Common myeloid progenitor, CD34-positive (primary cell): ENCODE results near the gene GRAMD1B.

Experiments used
- CTCF ChIA-PET: fragments of 350-600 bp; sonication (Branson Sonifier 250); formaldehyde crosslinking; loops from one replicate; lab custom pipeline; 2021; ENCODE audit warnings: antibody characterized with exemption; lab: Charles Lee
- POLR2A ChIA-PET: fragments of 350-600 bp; sonication (Branson Sonifier 250); formaldehyde crosslinking; loops from one replicate; lab custom pipeline; 2021; ENCODE audit warnings: antibody characterized with exemption; lab: Charles Lee
- DNase-seq, 3 donors: peaks; one replicate each; pipeline versions ENCODE4 v3.0.0 to v3.0.0-alpha.2; 2013
- H3K27ac ChIP-seq, 2 experiments: 1 replicate in 1 of 2; 2 replicates in 1 of 2; pipeline ENCODE4 v1.7.0; 2013; ENCODE audit warnings: inconsistent platforms in 2 of 2, low read length in 2 of 2, mild to moderate bottlenecking in 2 of 2, low read depth in 1 of 2, moderate library complexity in 1 of 2; ENCODE audit not compliant: severe bottlenecking in 2 of 2, insufficient read depth in 1 of 2, poor library complexity in 1 of 2
- H3K27me3 ChIP-seq, 5 experiments: replicated peaks in 2 of 5; 1 replicate in 3 of 5; 2 replicates in 2 of 5; pipeline versions ENCODE4 v1.6.1 to v1.7.0; 2013; ENCODE audit warnings: low read length in 4 of 5, mild to moderate bottlenecking in 2 of 5, moderate library complexity in 2 of 5, inconsistent platforms in 1 of 5; ENCODE audit not compliant: insufficient read depth in 5 of 5, control insufficient read depth in 4 of 5
- H3K36me3 ChIP-seq, 4 experiments: 1 replicate in 2 of 4; 2 replicates in 2 of 4; pipeline versions ENCODE4 v1.6.1 to v1.7.0; 2013; ENCODE audit warnings: low read length in 3 of 4, control low read depth in 1 of 4, mild to moderate bottlenecking in 1 of 4; ENCODE audit not compliant: control insufficient read depth in 4 of 4, insufficient read depth in 4 of 4
- H3K4me1 ChIP-seq, 4 experiments: 1 replicate in 3 of 4; 2 replicates in 1 of 4; pipeline versions ENCODE4 v1.6.1 to v1.7.1; 2013; ENCODE audit warnings: low read length in 3 of 4, mild to moderate bottlenecking in 3 of 4, control low read depth in 1 of 4, inconsistent platforms in 1 of 4, moderate library complexity in 1 of 4; ENCODE audit not compliant: control insufficient read depth in 4 of 4, insufficient read depth in 4 of 4; ENCODE audit errors: control extremely low read depth in 1 of 4
- H3K4me3 ChIP-seq, 7 experiments: 1 replicate in 4 of 7; 2 replicates in 3 of 7; pipeline versions ENCODE4 v1.5.1 to v1.7.0; 2013; ENCODE audit warnings: mild to moderate bottlenecking in 7 of 7, low read length in 6 of 7, moderate library complexity in 6 of 7, inconsistent platforms in 2 of 7, low read depth in 2 of 7, control low read depth in 1 of 7; ENCODE audit not compliant: insufficient read depth in 4 of 7, control insufficient read depth in 1 of 7; ENCODE audit errors: extremely low read depth in 1 of 7
- H3K9me3 ChIP-seq, 5 experiments: 1 replicate in 4 of 5; 2 replicates in 1 of 5; pipeline versions ENCODE4 v1.6.1 to v1.7.1; 2013; ENCODE audit warnings: low read length in 4 of 5, mild to moderate bottlenecking in 2 of 5, inconsistent platforms in 1 of 5, low read depth in 1 of 5, moderate library complexity in 1 of 5; ENCODE audit not compliant: control insufficient read depth in 4 of 5, insufficient read depth in 2 of 5; ENCODE audit errors: control extremely low read depth in 1 of 5
- WGBS: methylation state at CpG from one replicate; pipeline ENCODE4 v1.1.5; 2013; ENCODE audit not compliant: insufficient coverage; 5-methylcytosine and 5-hydroxymethylcytosine counted together

GRAMD1B gene

DNA sequence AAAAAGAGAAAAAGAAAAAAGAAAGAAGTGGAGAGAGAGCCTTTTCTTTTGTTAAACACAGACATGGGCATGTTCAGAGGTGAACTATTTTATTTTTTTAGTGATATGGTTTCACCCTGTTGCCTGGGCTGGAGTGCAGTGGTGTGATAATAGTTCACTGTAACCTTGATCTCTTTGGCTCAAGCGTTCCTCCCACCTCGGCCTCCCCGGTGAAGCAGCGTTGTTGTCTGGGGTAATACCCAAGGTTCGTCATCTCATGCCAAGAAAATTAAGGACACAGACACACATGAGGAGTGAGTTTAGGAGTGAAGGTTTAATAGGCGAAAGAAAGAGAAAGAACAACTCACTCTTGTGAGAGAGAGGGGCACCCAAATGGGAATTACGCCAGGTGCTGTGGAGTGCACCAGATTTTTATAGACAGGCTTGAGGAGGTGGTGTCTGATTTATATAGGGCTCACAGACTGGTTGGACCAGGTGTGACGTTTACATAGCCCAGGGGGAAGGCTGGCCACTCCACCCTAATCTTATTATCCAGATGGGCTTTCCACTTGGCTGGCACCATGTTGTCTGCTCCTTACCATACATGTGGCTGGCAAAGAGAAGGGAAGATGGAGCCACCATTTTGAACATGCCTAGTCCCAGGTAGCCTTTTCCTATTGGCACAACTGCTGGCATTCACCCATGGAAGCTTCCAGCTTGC, 42.3 kb downstream of the GRAMD1B start:
- H3K27me3 ChIP-seq: no peaks in the 10 kb centered on the region
- peaks cover 0 to 15% (median under 1%) of the 10 kb centered on the region in 4 experiments for H3K4me1 ChIP-seq
- H3K36me3 ChIP-seq: no peaks in the 10 kb centered on the region
- ChIA-PET POLR2A (no interaction called here), CTCF (interaction anchor here (1.0 to 9.9 kb wide), 6 partner anchors 11 to 65 kb away, joined by 3 to 190 read pairs (median 3); no protein-coding TSS in a partner anchor)
- WGBS: 100% methylated on average over 8 of the region's 8 CpGs
- H3K4me3 ChIP-seq: no peak overlapping the region
- DNase-seq: no peak
- H3K27ac ChIP-seq: no peak overlapping the region
- H3K9me3 ChIP-seq: no peaks in the 10 kb centered on the region

- H3K27me3 ChIP-seq: no peaks in the 10 kb centered on the region
- H3K4me1 ChIP-seq: peaks cover 4 to 25% (median 7%) of the 10 kb centered on the region in 4 experiments
- CTCF ChIA-PET: interaction anchor here (1.0 to 9.9 kb wide), 7 partner anchors 9 to 83 kb away, joined by 3 to 190 read pairs (median 4); no protein-coding TSS in a partner anchor
- no peak for DNase-seq
- H3K27ac ChIP-seq: no peak overlapping the region
- no peaks in the 10 kb centered on the region for H3K9me3 ChIP-seq
- POLR2A ChIA-PET: no interaction called here
- no peak overlapping the region for H3K4me3 ChIP-seq
- H3K36me3 ChIP-seq: no peaks in the 10 kb centered on the region
- WGBS: no CpG with 5 or more reads among the region's 3 CpGs
Observed at GRCh38 chr11:123473941-123474677, 44.0 kb downstream of the GRAMD1B start.

DNA sequence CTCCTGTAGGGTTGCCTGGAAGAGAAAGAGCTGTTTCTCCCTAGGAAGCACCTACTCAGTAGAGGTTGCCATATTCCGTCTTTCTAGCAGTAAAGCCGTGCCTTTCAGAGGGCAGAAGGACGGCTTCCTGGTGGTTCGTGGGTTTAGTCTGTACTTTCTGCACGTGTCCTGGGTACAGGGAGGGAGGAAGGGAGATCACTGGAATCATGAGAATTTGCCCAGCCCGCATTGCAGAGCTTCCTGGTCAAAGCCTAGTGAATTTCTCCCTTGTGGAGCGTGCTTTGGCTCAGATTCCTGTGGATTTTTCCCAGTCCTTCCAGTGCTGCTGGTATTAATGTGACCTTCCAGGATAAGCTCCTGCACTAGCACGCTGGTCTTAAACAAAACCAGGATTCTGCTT, 44.9 kb downstream of the GRAMD1B start:
- Histone ChIP-seq H3K27ac (no peak overlapping the region), H3K4me3 (no peak overlapping the region), H3K27me3 (no peaks in the 10 kb centered on the region), H3K9me3 (no peaks in the 10 kb centered on the region), H3K4me1 (peaks cover 4 to 34% (median 7%) of the 10 kb centered on the region in 4 experiments), H3K36me3 (no peaks in the 10 kb centered on the region)
- ChIA-PET POLR2A (no interaction called here), CTCF (interaction anchor here (0.7 to 9.9 kb wide), 11 partner anchors 9 to 212 kb away, joined by 3 to 190 read pairs (median 3); no protein-coding TSS in a partner anchor)
- 89% methylated on average over 7 of the region's 8 CpGs for WGBS
- no peak for DNase-seq

- H3K27ac ChIP-seq: no peak overlapping the region
- DNase-seq: no peak
- H3K4me3 ChIP-seq: no peak overlapping the region
- no peaks in the 10 kb centered on the region for H3K36me3 ChIP-seq
- H3K4me1 ChIP-seq: peaks cover 4 to 39% (median 7%) of the 10 kb centered on the region in 4 experiments
- POLR2A ChIA-PET: no interaction called here
- no peaks in the 10 kb centered on the region for H3K9me3 ChIP-seq
- CTCF ChIA-PET: interaction anchor here (0.7 to 9.9 kb wide), 12 partner anchors 8 to 213 kb away, joined by 3 to 190 read pairs (median 3); no protein-coding TSS in a partner anchor
- 100% methylated on average over 2 of the region's 3 CpGs for whole genome bisulfite sequencing
- no peaks in the 10 kb centered on the region for H3K27me3 ChIP-seq
Observed at GRCh38 chr11:123475469-123475868, 45.4 kb downstream of the GRAMD1B start.

DNA sequence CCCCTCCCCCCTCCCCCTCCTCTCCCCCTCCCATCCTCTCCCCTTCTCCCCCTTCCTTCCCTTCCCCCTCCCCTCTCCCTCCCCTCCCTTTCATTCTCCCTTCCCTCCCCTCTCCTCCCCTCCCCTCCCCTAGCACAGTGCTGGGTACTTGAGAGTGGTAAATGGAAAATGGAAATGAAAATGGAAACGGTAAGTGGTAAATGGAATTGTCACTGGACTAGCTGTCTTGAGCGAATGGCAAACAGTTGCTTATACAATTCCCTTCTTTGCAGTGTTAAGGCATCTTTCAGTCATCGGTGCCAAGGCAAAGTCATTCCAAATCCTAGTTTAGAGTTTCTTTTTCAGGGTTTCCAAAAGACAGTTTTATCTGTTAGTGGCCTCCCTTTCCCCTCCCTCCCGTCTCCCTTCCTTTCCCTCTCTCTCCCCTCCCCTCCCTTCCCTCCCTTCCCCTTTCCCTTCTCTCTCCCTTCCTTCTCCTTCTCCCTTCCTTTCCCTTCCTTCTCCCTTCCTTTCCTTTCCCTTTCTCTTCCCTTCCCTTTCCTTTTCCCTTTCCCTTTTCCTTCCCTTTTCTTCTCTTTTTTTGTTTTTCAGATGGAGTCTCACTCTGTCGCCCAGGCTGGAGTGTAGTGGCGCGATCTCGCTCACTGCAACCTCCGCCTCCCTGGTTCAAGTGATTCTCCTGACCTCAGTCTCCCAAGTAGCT, 47.3 kb downstream of the GRAMD1B start:
- no peaks in the 10 kb centered on the region for H3K27me3 ChIP-seq
- no peaks in the 10 kb centered on the region for H3K9me3 ChIP-seq
- WGBS: 94% methylated on average over 6 of the region's 9 CpGs
- H3K27ac ChIP-seq: no peak overlapping the region
- DNase-seq: no peak
- H3K4me1 ChIP-seq: peaks cover 10 to 57% (median 11%) of the 10 kb centered on the region in 4 experiments
- no peaks in the 10 kb centered on the region for H3K36me3 ChIP-seq
- ChIA-PET POLR2A (interaction anchor here (0.6 kb wide), 1 partner anchor 57 kb away, joined by 3 read pairs; no protein-coding TSS in a partner anchor), CTCF (interaction anchor here (1.3 to 9.9 kb wide), 6 partner anchors 11 to 174 kb away, joined by 4 to 190 read pairs (median 6); no protein-coding TSS in a partner anchor)
- no peak overlapping the region for H3K4me3 ChIP-seq

DNA sequence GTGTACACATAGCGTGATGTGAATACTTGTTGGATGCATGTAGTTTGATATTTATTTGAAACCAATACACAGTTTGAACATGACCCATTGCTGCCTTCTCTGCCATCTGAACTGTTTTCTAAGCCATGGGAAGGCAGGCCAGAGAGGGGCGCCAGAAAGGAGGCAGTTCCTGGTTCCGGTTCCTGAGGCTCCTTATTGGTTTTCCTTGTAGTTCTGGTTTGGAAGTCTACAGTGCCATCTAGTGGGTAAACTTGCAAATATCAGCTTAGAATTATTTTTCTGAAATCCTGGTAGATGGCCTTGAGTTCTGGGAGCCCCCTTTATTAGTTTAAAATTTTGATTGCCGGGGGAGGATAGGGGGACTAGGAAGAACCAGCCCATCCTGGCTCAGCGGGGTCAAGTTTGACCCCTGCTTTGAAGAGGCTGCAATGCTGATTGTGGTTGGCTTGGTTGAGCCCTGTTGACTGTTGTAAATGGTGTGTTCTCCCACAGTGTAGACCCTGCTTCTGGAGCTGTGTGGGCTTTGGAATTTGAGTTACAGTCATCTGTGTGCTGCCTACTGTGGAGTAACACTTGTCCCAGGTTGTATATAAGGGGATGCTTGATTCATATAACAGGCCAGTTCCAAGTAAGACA, 48.4 kb downstream of the GRAMD1B start:
- H3K36me3 ChIP-seq: no peaks in the 10 kb centered on the region
- H3K4me3 ChIP-seq: peak overlapping the region in 3 of 7 experiments; percentile 8 to 48 (median 23)
- no peaks in the 10 kb centered on the region for H3K27me3 ChIP-seq
- H3K9me3 ChIP-seq: no peaks in the 10 kb centered on the region
- H3K4me1 ChIP-seq: peaks cover 12 to 68% (median 12%) of the 10 kb centered on the region in 4 experiments
- CTCF ChIA-PET: interaction anchor here (0.5 to 9.9 kb wide), 15 partner anchors 9 to 177 kb away, joined by 3 to 190 read pairs (median 4); no protein-coding TSS in a partner anchor
- peak; percentile 63 to 75 (median 74) for DNase-seq
- POLR2A ChIA-PET: no interaction called here
- 0% methylated on average over 3 of the region's 5 CpGs for WGBS
- no peak overlapping the region for H3K27ac ChIP-seq
